Fibroblast of peridontal ligament (primary cell): Measurements from ENCODE around the gene CALML5.

ENCODE experiments used
- DNase-seq: peaks from one replicate; pipeline ENCODE4 v3.0.0-alpha.2; 2010; ENCODE audit errors: extremely low read depth

The CALML5 gene

DNA sequence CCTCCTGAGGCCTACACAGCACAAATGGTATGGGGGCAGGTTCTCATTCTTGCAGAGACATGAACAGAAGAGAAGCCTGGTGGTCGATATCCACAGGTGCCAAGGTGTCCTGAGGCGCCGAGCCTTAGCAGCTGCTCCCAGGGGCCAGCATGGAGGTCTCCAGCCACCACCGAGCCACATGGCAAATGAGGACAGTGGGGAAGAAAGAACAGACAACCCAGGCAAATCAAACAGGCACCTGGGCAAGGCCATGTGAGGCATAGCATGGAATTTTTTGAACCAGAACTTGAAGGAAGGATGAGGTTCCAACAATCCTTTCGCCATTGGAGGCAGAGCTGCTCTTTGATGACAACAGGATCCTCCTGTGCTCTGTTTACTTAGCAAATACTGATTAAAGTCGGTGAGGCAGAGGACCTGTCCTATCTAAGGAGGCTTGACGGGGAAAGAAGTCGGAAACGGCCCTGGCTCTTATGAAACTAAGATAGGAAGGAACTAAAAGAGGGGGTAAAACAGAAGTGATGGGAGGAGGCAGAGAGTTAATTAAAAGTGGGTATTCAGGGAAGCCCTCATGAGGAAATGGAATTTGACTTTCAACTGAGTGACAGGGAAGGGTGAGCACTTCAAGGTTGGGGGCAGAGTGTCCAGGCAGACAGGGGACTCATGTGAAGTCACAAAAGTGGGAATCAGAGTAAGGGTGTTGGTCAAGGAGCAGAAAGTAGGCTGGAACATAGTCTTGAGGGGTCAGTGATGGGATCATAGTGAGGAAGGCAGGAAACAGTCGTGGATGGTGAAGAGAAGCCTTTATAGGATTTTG lies 16.8 kb upstream of the CALML5 start:
- DNase-seq = no peak

DNA sequence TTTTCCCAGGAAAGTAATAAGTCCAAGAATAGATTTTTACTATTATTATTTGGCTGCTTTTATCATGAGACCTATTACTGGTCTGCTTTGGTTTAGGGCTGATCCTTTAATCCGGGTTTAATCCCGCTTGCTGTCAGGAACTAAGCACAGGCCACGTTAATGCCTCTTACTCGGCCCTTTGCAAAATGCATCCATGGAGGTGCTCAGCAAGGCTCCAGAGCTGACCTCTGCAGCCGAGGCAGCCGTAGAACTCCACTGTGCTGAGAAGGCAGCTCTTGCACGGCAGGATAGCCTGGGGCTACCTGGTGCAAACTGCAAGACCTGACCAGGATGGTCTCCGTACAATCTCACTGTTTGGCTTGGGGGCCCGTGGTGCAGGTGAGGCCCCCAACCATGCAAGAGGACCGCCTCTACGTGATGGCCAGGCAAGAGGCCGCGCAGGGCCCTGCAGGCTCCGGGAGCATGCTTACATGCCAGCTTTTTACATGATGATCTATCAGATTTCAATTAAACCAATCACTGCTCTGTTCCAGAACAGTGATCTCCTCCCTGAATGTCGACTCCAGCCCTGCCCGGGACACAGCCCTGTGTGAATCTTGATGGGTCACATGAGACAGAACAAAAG lies 15.0 kb upstream of the CALML5 start:
- DNase-seq = no peak

- DNase-seq = no peak
Measured at GRCh38 chr10:5512881-5513612, 13.7 kb upstream of the CALML5 start.

GRCh38 chr10:5512331-5512730 lies 13.0 kb upstream of the CALML5 start:
- DNase-seq = no peak

GRCh38 chr10:5511885-5512280 lies 12.5 kb upstream of the CALML5 start:
- no peak for DNase-seq

GRCh38 chr10:5511231-5511884 lies 12.0 kb upstream of the CALML5 start:
- DNase-seq = no peak

GRCh38 chr10:5510281-5511072 lies 11.1 kb upstream of the CALML5 start:
- no peak for DNase-seq

GRCh38 chr10:5509691-5510090 lies 10.3 kb upstream of the CALML5 start:
- no peak for DNase-seq

GRCh38 chr10:5509236-5509635 lies 9.9 kb upstream of the CALML5 start:
- no peak for DNase-seq

GRCh38 chr10:5508786-5509185 lies 9.4 kb upstream of the CALML5 start:
- no peak for DNase-seq

GRCh38 chr10:5508161-5508604 lies 8.8 kb upstream of the CALML5 start:
- DNase-seq = no peak

GRCh38 chr10:5507649-5508131 lies 8.3 kb upstream of the CALML5 start:
- DNase-seq = no peak

GRCh38 chr10:5506751-5507648 lies 7.6 kb upstream of the CALML5 start:
- no peak for DNase-seq

GRCh38 chr10:5506246-5506645 lies 6.9 kb upstream of the CALML5 start:
- no peak for DNase-seq

DNA sequence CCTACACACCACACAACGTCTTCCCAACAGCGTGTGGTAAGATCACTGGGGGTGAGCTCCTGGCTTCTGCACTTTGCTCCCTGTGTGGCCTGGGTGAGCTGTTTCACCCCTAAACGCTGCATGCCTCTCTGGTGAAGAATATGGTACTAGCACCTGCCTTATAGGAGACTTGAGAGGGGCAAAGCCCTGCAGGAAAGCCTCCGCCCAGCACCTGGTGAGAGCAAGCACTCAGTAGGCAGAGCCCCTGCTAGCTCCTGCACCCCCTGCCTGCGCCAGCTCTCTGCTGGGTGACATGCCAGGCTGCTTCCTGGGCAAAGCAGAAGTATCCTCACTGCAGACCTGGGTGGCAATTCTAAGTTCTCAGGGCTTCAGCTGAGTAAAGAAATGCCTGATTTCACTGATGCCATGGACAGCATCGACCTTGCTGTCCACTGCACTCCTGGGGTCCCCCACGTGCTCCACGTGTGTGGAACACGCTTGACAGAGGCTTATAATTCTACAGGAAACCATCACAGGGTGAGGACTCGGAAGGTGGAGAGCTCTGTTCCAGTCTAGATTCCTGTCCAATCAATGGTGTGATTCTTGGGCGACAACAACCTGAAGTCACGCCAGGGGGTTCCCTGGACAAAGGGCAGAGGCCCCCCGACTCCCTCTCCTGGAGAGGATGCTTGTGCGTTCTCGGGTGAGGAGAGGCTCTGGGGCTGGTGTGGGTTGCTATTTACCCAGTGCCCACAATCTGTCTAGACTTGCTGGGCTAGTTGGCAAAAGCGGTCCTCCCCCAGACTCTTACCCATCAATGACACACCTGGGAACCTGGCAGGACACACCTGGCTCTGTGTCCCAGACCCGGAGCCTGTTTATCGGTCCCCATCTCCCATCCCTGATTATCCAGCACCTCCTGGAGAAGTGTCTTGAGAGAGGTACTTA lies 5.0 kb upstream of the CALML5 start:
- DNase-seq = no peak

DNA sequence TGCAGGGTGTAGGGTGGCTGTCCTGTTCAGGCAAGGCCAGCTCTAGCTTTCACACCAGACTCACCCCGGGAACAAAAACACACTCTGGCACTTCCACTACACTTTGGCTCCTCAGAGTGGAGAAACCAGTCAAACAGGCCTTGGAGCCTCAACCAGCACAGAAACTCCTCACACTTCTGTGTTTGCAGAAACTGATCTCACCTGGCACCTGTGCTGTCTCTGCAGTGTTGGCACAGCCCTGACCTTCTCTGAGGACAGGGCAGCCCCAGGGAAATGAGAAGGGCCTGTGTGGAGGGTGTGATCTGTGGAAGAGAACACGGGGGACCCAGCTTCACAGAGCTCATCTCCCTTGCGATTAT lies 4.1 kb upstream of the CALML5 start:
- DNase-seq = no peak

- no peak for DNase-seq
Measured at GRCh38 chr10:5502571-5503476, 3.5 kb upstream of the CALML5 start.

GRCh38 chr10:5502061-5502521 lies 2.7 kb upstream of the CALML5 start:
- DNase-seq = no peak
